GM21786 (cell line): ENCODE measurements around the gene NEK2.
A peak's percentile ranks its signal among the peaks of the same experiment; 100 is the strongest.
"Not testable (repeated sequence)": the region's sequence is repeated elsewhere in the genome, so short reads cannot be mapped to it uniquely, and the experiment has no call there.

ENCODE experiments used
- ATAC-seq: cut with Tn5 transposase; IDR thresholded peaks from one replicate; pipeline ENCODE4 v1.9.1; 2021; ENCODE audit not compliant: unreplicated experiment

Gene NEK2

DNA sequence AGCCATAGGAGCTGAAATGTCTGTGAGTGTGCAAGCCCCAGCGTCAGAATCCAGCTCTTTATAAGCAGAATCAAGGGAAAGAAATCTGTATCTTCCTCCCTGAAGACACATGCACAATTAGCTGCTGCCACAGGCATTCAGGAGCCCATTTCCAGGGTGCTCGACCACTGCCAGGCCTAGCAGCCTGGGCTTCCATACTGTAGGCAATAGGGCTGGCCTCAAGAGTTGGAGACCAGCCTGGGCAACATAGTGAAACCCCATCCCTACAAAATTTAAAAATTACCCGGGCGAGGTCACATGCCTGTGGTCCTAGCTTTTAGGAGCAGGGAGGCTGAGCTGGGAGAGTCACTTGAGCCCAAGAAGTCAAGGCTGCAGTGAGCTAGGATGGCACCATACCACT, 41.0 kb downstream of the NEK2 start:
- ATAC-seq: no peak

- no peak for ATAC-seq
Measured at GRCh38 chr1:211633524-211633846, 41.9 kb downstream of the NEK2 start.

DNA sequence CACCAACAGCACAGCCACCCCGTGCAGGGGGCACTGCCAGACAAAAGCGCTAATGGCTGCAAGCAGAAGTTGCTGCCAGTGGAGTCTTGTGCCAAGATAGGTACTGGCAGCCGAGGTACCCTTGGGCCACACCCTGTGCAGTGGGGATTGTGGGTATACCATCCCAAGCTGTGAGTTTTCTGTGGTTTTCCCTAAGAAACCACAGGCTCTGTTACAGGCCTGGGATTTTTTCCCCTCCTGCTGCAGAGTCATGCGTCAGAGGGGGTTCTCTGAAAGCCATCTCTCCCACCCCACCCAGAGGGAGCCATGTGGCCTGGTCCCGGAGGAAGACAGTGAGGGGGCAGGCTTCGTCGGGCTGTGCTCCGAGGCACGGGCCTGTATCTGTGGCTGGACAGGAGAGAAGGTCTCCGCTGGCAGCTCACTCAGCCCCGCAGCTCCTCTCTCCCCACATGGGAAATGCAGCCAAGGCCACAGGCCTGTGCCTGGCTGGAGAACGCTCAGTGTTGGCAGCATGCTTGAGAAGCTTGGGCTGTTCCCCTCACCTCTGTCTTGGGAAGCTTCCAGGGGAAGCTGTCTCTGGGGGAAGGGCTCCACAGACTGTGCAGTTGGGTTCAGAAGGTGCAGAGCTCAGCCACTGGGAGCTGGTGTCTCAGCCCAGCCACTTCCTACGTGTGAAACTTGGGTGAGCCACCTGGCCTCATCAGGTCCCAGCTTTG, 42.5 kb downstream of the NEK2 start:
- no peak for ATAC-seq

GRCh38 chr1:211632117-211632807, 43.2 kb downstream of the NEK2 start:
- peak; percentile 63 for ATAC-seq

GRCh38 chr1:211631168-211631567, 44.3 kb downstream of the NEK2 start:
- ATAC-seq: no peak

- no peak for ATAC-seq
Measured at GRCh38 chr1:211630236-211631081, 45.0 kb downstream of the NEK2 start.

DNA sequence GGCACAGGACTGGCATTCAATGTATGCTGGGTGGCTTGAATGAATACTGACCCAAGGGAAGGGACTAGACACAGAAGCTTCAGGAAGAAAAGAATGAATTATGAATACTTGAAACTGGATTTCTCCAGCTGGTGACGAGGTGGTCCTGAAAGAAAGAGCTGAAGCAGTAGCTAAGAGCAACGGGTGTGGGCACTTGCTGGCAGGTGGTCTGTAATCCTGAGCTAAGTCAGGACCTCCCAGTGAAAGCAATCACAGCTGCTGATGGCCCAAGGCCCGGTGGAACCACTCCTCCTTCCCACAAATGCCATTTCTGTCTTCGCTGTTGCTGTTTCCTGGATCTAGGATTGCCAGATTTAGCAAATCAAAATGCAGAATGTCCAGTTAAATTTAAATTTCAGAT, 47.0 kb downstream of the NEK2 start:
- ATAC-seq: no peak

DNA sequence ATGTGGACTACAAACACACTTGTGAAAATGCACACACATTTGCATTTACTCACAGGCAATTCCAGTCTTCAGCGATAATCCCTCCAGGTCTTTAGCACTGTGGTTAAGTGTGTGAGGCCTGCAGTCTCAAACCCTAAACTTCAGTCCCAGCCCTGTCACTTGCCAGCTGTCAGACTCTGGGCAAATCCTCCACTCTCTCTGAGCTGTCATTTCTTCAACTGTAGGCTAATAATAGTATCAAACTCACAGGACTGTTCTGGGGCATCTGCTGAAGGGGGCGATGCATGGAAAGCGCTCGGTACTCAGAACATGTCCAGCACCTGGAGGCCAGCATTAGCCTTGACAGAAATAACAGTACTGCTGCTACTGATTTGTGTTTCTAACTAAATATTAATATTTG, 48.2 kb downstream of the NEK2 start:
- no peak for ATAC-seq

DNA sequence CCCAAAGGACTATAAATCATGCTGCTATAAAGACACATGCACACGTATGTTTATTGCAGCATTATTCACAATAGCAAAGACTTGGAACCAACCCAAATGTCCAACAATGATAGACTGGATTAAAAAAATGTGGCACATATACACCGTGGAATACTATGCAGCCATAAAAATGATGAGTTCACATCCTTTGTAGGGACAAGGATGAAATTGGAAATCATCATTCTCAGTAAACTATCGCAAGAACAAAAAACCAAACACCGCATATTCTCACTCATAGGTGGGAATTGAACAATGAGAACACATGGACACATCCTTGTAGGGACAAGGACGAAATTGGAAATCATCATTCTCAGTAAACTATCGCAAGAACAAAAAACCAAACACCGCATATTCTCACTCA, 49.6 kb downstream of the NEK2 start:
- not testable (repeated sequence) for ATAC-seq

DNA sequence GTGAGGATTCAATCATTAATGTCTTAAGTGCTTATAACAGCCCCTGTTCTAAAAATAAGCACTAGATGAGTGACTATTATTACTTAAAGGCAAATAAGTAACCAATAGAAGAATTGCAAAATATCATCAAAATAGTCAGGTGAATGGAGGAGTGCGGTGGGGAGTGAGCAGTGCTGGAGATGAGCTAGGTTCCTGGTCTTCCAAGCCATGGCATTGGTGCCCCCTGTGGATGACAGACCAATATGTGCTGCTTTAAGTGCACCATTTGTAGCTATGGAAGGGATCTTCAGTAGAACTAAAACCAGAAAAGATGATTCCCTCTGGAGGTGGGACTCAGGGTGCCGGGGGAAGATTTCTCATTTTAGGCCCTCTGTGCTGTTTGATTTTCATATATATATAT, 50.4 kb downstream of the NEK2 start:
- no peak for ATAC-seq

GRCh38 chr1:211623515-211623914, 51.9 kb downstream of the NEK2 start:
- ATAC-seq: no peak

DNA sequence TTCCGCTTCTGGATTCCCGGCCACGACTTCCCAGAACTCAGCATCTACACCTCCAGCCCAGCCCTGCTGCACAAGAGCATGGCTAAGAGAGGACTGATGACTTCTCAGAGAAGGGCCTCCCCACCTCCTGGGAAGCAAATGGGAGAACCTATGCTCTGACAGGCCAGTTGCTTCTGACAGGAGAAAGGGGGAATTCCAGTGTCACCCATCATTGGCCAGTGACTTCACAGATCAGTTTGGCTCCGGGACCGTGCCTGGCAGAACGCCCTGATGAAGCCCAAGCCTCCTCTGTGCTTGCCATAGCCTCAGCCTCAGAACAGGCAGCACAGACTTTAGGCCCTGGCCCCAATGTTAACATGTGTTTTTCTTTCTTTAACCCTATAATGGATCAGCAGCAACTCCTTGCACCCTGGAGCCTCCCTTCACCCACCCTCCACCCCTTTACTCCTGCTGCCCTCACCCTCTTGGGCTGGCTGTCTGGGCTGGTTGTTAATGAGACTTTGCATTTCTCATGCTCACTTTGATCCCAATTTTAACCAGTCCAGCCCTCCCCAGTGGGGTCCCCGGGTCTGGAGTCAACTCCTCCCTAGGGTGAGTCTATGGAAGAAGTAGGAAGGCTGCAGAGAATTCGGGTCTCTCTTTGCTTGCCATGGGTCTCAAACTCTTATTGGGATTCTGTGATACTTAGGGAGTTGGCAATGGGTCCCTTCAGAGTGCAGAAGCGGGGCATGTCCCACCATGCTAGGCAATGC, 53.8 kb downstream of the NEK2 start:
- ATAC-seq: no peak

DNA sequence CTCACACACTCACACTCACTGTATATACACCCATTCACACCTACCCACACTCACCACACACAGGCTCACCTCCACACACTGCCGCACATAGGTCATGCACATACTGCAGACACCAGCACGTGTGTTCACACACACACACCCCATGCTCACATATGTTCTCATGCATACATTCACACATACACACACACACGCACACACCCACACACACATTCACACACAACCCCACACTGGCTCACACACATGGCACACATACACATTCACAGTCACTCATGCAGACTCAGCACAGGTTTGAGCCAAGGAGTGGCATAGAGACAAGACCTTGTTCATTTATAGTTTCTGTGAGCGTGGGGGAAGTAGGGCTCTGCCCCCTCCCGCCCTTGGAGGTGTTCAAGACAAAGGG, 55.3 kb downstream of the NEK2 start:
- no peak for ATAC-seq

DNA sequence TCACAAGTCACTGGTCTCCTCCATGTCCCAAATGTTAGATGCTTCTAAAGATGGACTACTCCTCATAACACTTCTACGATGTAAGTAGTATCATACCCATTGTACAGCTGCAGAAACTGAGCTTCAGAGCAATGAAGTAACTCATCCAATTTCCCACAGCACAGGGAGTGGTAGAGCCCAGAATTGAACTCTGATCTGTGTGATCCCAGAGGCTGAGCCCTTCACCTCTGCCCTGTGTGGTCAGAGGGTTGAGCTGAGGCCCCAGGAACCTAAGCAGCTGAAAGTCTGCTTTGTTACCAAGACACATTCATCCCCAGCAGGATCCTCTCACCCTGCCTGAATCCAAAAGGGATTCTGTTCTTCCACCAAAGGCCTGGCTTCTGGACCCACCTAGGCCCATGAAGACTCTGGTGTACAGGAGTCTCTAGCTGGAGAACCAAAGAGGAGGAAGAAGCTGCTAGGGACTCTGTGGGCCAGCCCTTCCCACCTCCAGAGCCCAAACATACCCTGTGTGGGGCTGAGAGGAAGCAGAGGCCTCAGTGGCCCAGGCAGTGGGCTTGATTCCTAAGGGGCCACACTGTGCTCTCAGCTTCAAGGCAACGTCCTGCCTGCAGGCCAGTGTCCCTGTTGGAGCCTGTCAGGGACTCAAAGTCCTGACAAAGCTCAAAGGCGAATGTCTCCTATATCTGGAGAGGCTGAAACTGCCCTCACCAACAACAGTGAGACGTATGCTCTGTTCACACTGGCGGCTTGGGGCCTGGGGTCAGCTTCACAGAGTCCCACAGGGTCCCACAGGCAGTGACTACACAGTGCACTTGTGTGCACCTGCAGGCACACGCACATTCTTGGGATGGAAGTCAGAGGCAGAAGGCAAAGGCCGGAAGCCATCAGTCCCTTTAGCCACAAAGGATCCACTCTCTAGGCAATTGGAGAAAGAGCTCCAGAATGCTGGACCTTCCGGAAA, 56.1 kb downstream of the NEK2 start:
- no peak for ATAC-seq

DNA sequence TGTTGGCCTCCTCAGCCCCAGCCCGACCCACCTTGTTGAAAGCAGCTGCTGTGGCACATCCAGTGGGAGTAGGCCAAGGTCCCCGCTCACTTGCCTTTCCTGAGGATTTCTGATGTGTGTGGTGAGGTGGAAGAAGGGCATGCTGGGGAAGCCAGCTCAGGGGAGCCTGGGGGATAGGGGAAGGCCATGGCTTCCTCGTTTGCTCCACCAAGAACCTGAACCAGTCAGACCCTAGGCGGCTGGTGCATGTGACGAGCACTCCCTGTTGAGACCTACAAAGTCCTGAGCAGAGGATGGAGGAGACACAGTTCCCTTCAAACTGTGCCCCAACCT, 58.5 kb downstream of the NEK2 start:
- ATAC-seq: no peak

DNA sequence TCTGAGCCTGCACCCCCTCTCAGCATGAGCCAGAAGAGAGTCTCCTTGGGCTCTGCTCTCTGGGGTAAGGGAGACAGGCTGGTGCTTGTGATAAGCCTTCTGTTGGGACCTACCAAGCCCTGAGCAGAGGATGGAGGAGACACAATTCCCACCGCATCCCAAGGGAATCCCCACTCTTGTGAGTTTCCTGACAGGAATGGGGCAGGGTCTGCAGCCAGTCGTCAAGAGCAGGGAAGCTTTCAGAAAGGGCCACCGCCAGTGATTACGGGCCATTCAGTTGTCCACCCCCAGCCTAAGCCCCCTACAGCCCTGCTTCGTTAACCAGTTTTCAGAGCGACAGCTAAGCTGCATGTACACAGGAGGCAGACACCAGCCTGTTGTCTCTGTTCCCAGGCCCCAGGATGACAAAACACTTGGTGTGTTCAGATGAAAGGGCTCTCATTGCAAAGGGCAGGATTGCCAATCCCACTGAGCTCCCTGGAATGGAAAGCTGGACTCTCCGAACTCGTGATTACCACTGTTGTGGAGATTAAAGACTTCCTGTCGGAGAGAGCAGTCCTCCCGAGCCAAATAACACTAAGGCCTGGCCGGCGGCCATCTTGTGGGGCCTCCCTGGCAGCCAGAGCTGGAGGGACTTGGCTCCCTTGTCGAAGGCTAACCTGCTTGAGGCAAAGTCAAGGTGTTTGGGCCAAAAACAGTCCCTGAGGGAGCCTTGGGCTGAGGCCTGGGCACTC, 59.0 kb downstream of the NEK2 start:
- ATAC-seq: no peak

DNA sequence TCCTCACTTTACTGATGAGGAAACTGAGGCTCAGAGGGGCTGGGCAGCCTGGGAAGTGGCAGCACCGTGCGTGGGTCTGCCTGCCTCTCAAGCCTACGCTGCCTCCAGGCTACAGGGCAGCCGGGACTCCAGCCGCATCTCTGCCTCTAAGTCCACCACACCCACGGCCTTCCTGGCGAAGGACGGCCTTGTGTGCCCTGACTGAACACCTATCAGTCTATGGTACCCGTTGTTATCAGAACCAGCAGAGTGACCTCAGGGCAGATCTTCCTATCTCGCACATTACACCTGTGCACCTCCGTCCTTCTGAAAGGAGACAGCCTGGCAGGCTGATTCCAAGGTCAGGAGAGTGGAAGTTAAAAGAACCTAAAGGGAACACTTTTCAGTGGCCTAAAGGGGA, 60.8 kb downstream of the NEK2 start:
- ATAC-seq: no peak

DNA sequence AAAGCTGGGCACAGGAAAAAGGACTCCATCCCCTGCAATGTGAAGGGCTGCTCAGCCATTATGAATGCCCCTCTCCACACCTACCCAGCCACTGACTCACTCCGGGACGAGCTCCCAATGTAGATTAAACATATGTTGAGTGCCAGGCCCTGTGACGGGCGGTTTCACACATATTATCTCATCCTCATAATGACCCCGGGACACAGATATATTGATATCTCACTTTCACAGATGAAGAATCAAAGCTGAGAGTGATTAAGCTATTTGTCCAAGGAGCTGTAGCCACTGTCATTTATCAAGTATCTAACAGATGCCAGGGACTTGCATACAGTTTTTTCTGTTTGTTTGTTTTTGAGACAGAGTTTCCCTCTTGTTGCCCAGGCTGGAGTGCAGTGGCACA, 61.5 kb downstream of the NEK2 start:
- ATAC-seq: no peak

- ATAC-seq: no peak
Measured at GRCh38 chr1:211613108-211613947, 62.1 kb downstream of the NEK2 start.
